SU-DHL-6 (cell line): ENCODE data around the gene PCDHGB1.
"Not testable (repeated sequence)": the region's sequence is repeated elsewhere in the genome, so short reads cannot be mapped to it uniquely, and the experiment has no call there.

Experiments
- H2AFZ ChIP-seq: fragments of 200-600 bp; sonication (generic); 2 replicates; pipeline ENCODE4 v1.6.1; 2014; ENCODE audit warnings: low read depth, mild to moderate bottlenecking, moderate library complexity, mixed read lengths, antibody characterized with exemption, low read length; ENCODE audit not compliant: severe bottlenecking
- H3F3A ChIP-seq: fragments of 200-600 bp; shearing (Covaris generic); 2 replicates; pipeline ENCODE4 v1.6.0; 2016; ENCODE audit warnings: antibody characterized with exemption, mild to moderate bottlenecking; ENCODE audit not compliant: insufficient read depth
- H3K27ac ChIP-seq: fragments of 200-600 bp; sonication (generic); 2 replicates; pipeline ENCODE4 v1.5.1; 2016; ENCODE audit warnings: low read depth, mild to moderate bottlenecking, low read length, moderate library complexity, mixed read lengths
- H3K27me3 ChIP-seq: fragments of 200-600 bp; sonication (generic), shearing (Covaris generic); 2 replicates; pipeline ENCODE4 v1.6.0; 2014; ENCODE audit warnings: mild to moderate bottlenecking, low read length
- H3K36me3 ChIP-seq: fragments of 200-600 bp; sonication (generic); 2 replicates; pipeline ENCODE4 v1.6.1; 2014; ENCODE audit warnings: mild to moderate bottlenecking, low read length, mixed read lengths
- H3K4me2 ChIP-seq: fragments of 300-600, 200-600 bp; shearing (Covaris generic), sonication (generic); 2 replicates; pipeline ENCODE4 v1.6.0; 2014; ENCODE audit warnings: low read length, low read depth, mild to moderate bottlenecking; ENCODE audit not compliant: poor library complexity, severe bottlenecking
- H3K4me3 ChIP-seq: fragments of 200-600 bp; sonication (generic); 2 replicates; pipeline ENCODE4 v1.5.1; 2014; ENCODE audit warnings: antibody characterized with exemption, low read length, mild to moderate bottlenecking, mixed read lengths; ENCODE audit not compliant: insufficient read depth, poor library complexity, severe bottlenecking
- H3K79me2 ChIP-seq: fragments of 200-600 bp; sonication (generic); 2 replicates; pipeline ENCODE4 v1.6.1; 2014; ENCODE audit warnings: mild to moderate bottlenecking, low read length, moderate library complexity; ENCODE audit not compliant: insufficient read depth
- H3K9ac ChIP-seq: fragments of 200-600 bp; sonication (generic); 2 replicates; pipeline ENCODE4 v1.7.0; 2014; ENCODE audit warnings: mild to moderate bottlenecking, low read length
- H3K9me2 ChIP-seq: fragments of 200-600 bp; sonication (generic); replicated peaks from 2 replicates; pipeline ENCODE4 v1.6.1; 2014; ENCODE audit warnings: low read length; ENCODE audit not compliant: insufficient read depth
- H3K9me3 ChIP-seq: fragments of 200-600 bp; sonication (generic); 2 replicates; pipeline ENCODE4 v1.6.1; 2014; ENCODE audit warnings: low read length, mixed read lengths; ENCODE audit not compliant: insufficient read depth
- H4K20me1 ChIP-seq: fragments of 200-600 bp; sonication (generic); 2 replicates; pipeline ENCODE4 v1.6.1; 2014; ENCODE audit warnings: low read depth, mild to moderate bottlenecking, antibody characterized with exemption, low read length, moderate library complexity, mixed read lengths
- EZH2phosphoT487 ChIP-seq: fragments of 200-600 bp; sonication (generic), shearing (Covaris generic); conservative IDR thresholded peaks from 2 replicates; pipeline ENCODE4 v1.6.1; 2018; ENCODE audit warnings: mild to moderate bottlenecking, antibody characterized with exemption, low read length, moderate library complexity, mixed read lengths
- TF ChIP-seq, protein P1 (sequence below): fragments of 200-600 bp; sonication (generic); IDR thresholded peaks from one replicate; pipeline ENCODE4 v1.5.1; 2017; ENCODE audit warnings: antibody characterized with exemption, mild to moderate bottlenecking, low read length, moderate library complexity; ENCODE audit not compliant: insufficient read depth, poor library complexity, severe bottlenecking

The PCDHGB1 gene

DNA sequence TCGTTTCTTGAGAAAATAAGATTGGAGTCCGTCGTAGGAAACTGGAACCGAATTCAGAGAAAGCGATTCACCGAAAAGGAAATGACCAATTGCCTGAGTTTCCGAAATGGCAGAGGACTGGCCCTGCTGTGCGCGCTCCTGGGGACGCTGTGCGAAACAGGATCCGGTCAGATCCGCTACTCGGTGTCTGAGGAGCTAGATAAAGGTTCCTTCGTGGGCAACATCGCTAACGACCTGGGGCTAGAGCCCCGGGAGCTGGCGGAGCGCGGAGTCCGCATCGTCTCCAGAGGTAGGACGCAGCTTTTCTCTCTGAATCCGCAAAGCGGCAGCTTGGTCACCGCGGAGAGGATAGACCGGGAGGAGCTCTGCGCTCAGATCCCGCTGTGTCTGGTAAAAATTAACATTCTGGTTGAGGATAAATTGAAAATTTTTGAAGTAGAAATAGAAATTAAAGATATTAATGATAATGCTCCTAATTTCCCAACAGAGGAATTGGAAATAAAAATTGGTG, 5.9 kb upstream of the PCDHGB1 start:
- TF ChIP-seq, protein P1, sequence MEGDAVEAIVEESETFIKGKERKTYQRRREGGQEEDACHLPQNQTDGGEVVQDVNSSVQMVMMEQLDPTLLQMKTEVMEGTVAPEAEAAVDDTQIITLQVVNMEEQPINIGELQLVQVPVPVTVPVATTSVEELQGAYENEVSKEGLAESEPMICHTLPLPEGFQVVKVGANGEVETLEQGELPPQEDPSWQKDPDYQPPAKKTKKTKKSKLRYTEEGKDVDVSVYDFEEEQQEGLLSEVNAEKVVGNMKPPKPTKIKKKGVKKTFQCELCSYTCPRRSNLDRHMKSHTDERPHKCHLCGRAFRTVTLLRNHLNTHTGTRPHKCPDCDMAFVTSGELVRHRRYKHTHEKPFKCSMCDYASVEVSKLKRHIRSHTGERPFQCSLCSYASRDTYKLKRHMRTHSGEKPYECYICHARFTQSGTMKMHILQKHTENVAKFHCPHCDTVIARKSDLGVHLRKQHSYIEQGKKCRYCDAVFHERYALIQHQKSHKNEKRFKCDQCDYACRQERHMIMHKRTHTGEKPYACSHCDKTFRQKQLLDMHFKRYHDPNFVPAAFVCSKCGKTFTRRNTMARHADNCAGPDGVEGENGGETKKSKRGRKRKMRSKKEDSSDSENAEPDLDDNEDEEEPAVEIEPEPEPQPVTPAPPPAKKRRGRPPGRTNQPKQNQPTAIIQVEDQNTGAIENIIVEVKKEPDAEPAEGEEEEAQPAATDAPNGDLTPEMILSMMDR, result no peak
- no peak for TF ChIP-seq EZH2phosphoT487
- no peaks in the 10 kb centered on the region for H3K9me3 ChIP-seq
- H3K27ac ChIP-seq, result no peak overlapping the region
- no peaks in the 10 kb centered on the region for H3K9me2 ChIP-seq
- no peak overlapping the region for H3K4me2 ChIP-seq
- no peaks in the 10 kb centered on the region for H3K79me2 ChIP-seq
- no peak overlapping the region for H2AFZ ChIP-seq
- H3K36me3 ChIP-seq, result no peaks in the 10 kb centered on the region
- no peaks in the 10 kb centered on the region for H4K20me1 ChIP-seq
- H3K9ac ChIP-seq, result no peak overlapping the region
- H3K27me3 ChIP-seq, result no peaks in the 10 kb centered on the region
- H3F3A ChIP-seq, result no peaks in the 10 kb centered on the region
- no peak overlapping the region for H3K4me3 ChIP-seq

DNA sequence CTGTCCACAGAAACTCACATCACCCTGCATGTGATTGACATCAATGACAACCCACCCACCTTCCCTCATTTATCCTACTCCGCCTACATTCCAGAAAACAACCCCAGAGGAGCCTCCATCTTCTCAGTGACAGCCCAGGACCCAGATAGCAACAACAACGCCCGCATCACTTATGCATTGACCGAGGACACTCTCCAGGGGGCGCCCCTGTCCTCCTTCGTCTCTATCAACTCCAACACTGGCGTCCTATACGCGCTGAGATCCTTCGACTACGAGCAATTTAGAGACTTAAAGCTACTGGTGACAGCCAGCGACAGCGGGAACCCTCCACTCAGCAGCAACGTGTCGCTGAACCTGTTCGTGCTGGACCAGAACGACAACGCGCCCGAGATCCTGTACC, 4.6 kb upstream of the PCDHGB1 start:
- H3K27me3 ChIP-seq, result no peaks in the 10 kb centered on the region
- no peak overlapping the region for H2AFZ ChIP-seq
- no peak overlapping the region for H3K4me2 ChIP-seq
- TF ChIP-seq EZH2phosphoT487, result no peak
- TF ChIP-seq, protein P1, result no peak
- H3F3A ChIP-seq, result no peaks in the 10 kb centered on the region
- no peak overlapping the region for H3K4me3 ChIP-seq
- no peaks in the 10 kb centered on the region for H3K9me2 ChIP-seq
- H4K20me1 ChIP-seq, result no peaks in the 10 kb centered on the region
- H3K9me3 ChIP-seq, result no peaks in the 10 kb centered on the region
- H3K27ac ChIP-seq, result no peak overlapping the region
- H3K9ac ChIP-seq, result no peak overlapping the region
- H3K79me2 ChIP-seq, result no peaks in the 10 kb centered on the region
- H3K36me3 ChIP-seq, result no peaks in the 10 kb centered on the region

DNA sequence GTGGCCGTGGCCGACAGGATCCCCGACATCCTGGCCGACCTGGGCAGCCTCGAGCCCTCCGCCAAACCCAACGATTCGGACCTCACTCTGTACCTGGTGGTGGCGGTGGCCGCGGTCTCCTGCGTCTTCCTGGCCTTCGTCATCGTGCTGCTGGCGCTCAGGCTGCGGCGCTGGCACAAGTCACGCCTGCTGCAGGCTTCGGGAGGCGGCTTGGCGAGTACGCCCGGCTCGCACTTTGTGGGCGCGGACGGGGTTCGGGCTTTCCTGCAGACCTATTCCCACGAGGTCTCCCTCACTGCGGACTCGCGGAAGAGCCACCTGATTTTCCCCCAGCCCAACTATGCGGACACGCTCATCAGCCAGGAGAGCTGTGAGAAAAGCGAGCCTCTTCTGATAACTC, 3.9 kb upstream of the PCDHGB1 start:
- H3K9ac ChIP-seq, H3K9me2 ChIP-seq, H3K9me3 ChIP-seq, H3K27ac ChIP-seq, H3K4me3 ChIP-seq, H3K4me2 ChIP-seq, H3K36me3 ChIP-seq, H4K20me1 ChIP-seq, H3F3A ChIP-seq, H3K79me2 ChIP-seq, H2AFZ ChIP-seq, H3K27me3 ChIP-seq: not testable (repeated sequence)

DNA sequence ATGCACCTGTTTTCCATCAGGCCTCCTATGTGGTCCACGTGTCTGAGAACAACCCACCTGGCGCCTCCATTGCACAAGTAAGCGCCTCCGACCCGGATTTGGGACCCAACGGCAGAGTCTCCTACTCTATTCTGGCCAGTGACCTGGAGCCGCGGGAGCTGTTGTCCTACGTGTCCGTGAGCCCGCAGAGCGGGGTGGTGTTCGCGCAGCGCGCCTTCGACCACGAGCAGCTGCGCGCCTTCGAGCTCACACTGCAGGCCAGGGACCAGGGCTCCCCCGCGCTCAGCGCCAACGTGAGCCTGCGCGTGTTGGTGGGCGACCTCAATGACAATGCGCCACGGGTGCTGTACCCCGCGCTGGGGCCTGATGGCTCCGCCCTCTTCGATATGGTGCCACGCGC, 1.7 kb downstream of the PCDHGB1 start:
- Histone ChIP-seq H3K9me2 (no peaks in the 10 kb centered on the region), H2AFZ (no peak overlapping the region), H3K27me3 (no peaks in the 10 kb centered on the region), H3K9me3 (no peaks in the 10 kb centered on the region), H3K4me2 (no peak overlapping the region), H3K9ac (no peak overlapping the region), H3F3A (0 out of 2 replicates have a peak, but pooled peaks cover 5% of the 10 kb centered on the region), H3K27ac (no peak overlapping the region), H4K20me1 (no peaks in the 10 kb centered on the region), H3K79me2 (no peaks in the 10 kb centered on the region), H3K4me3 (no peak overlapping the region), H3K36me3 (no peaks in the 10 kb centered on the region)
- no peak for TF ChIP-seq EZH2phosphoT487
- TF ChIP-seq, protein P1, result no peak
